ENCODE data around the gene SEC14L3. TPM values are rescaled to one million over a fixed set of nuclear protein-coding genes. Genes with fewer than 3 reads are reported as not detected.

Gene SEC14L3
- total RNA-seq, 4 donors from 2014 or later: 0.25 TPM; not detected in 3

DNA sequence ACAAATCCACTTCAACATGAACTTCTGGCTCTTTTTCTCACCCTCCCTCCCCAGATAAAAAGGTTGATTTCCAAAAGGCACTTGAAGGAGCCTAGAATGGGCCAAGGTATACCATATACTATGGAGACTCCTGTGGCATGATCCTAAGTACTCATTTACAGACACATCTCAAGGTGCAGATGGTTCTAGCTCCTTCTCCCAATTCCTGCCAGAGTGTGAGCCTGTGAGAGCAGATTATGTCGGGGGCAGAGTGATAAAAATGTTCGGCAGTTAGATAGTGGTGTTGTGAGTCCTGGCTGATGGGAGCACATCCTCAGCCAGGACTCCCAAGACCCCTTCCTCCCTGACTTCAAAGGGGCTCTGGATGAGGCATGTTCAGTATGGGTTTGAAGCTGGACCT lies 8.2 kb upstream of the SEC14L3 start:
- TF ChIP-seq, protein P1, sequence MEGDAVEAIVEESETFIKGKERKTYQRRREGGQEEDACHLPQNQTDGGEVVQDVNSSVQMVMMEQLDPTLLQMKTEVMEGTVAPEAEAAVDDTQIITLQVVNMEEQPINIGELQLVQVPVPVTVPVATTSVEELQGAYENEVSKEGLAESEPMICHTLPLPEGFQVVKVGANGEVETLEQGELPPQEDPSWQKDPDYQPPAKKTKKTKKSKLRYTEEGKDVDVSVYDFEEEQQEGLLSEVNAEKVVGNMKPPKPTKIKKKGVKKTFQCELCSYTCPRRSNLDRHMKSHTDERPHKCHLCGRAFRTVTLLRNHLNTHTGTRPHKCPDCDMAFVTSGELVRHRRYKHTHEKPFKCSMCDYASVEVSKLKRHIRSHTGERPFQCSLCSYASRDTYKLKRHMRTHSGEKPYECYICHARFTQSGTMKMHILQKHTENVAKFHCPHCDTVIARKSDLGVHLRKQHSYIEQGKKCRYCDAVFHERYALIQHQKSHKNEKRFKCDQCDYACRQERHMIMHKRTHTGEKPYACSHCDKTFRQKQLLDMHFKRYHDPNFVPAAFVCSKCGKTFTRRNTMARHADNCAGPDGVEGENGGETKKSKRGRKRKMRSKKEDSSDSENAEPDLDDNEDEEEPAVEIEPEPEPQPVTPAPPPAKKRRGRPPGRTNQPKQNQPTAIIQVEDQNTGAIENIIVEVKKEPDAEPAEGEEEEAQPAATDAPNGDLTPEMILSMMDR (IDR thresholded peaks at IDR 0.05): no peak
- TF ChIP-seq POLR2A (IDR thresholded peaks at IDR 0.05): no peak
- no peak for DNase-seq (ENCODE audit: low spot score in 2 of 2)
- intact Hi-C loops (cut with DNase I; ENCODE audit: low total_unique reads): loop anchor here (10.0 kb wide), 1 partner anchor 215 kb away; the partner anchor contains the start of gene OSM
- WGBS, 2 donors: 66 to 73% methylated on average over 2 of the region's 2 CpGs
- no peak overlapping the region for H3K4me3 ChIP-seq (ENCODE audit: low read depth, poor library complexity, severe bottlenecking)

DNA sequence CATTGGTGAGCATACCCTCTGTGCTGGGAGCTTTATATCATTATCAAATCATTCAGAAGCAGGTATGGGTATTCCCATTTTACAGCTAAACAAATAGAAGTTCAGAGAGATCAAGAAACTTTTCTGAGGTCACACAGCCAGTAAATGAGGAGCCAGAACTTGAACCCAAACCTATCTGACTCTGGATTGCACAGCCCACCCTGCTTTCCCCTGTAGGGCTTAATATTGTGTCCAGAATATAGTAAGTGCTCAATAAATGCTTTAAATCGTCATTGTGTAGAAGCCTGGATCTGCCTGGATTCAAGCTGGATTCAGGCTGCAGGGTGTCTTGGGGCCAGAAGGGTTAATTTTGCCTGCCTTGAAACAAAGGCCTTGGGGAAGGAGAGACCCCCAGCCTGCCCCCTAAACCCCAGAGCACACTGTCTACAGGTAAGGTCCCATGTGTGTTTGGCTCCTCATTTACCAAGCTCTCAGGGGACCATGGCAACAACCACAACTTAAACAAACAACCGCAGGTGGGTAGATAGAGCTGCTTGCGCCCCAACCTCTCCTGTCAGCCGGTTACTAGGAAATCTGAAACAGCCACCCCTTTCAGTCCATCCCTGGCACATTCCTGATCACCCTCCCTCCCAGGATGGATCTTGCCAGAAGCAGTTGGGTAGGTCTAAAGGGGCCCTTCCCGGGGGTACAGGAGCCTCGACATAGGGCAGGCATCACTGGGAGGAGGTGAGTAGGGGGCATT lies 3.0 kb upstream of the SEC14L3 start:
- no peak overlapping the region for H3K4me3 ChIP-seq (ENCODE audit: low read depth, poor library complexity, severe bottlenecking)
- no peak for DNase-seq (ENCODE audit: low spot score in 2 of 2)
- WGBS, 2 donors: 35 to 50% methylated on average over 6 of the region's 6 CpGs
- TF ChIP-seq, protein P1 (IDR thresholded peaks at IDR 0.05): no peak
- no peak for TF ChIP-seq POLR2A (IDR thresholded peaks at IDR 0.05)
- intact Hi-C loops (cut with DNase I; ENCODE audit: low total_unique reads): no loop called here

DNA sequence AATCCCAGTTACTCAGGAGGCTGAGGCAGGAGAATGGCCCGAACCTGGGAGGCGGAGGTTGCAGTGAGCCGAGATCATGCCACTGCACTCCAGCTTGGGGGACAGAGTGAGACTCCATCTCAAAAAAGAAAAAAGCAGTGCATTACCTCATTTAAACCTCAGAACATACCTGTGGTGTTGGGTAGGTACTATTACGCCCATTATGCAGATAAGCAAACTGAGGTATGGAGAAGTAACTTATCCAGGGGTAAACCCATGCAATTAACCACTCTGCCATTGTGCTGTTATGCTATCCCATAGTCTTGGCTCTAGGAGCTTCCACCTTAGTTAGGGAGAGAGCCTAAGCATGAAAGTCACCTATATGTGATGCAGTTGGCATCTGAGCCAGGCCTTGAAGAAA lies 2.3 kb upstream of the SEC14L3 start:
- TF ChIP-seq, protein P1 (IDR thresholded peaks at IDR 0.05): no peak
- no peak for TF ChIP-seq POLR2A (IDR thresholded peaks at IDR 0.05)
- 90 to 93% methylated on average over 4 of the region's 4 CpGs for WGBS, 2 donors
- intact Hi-C loops (cut with DNase I; ENCODE audit: low total_unique reads): no loop called here
- no peak overlapping the region for H3K4me3 ChIP-seq (ENCODE audit: low read depth, poor library complexity, severe bottlenecking)
- DNase-seq (ENCODE audit: low spot score in 2 of 2): no peak

DNA sequence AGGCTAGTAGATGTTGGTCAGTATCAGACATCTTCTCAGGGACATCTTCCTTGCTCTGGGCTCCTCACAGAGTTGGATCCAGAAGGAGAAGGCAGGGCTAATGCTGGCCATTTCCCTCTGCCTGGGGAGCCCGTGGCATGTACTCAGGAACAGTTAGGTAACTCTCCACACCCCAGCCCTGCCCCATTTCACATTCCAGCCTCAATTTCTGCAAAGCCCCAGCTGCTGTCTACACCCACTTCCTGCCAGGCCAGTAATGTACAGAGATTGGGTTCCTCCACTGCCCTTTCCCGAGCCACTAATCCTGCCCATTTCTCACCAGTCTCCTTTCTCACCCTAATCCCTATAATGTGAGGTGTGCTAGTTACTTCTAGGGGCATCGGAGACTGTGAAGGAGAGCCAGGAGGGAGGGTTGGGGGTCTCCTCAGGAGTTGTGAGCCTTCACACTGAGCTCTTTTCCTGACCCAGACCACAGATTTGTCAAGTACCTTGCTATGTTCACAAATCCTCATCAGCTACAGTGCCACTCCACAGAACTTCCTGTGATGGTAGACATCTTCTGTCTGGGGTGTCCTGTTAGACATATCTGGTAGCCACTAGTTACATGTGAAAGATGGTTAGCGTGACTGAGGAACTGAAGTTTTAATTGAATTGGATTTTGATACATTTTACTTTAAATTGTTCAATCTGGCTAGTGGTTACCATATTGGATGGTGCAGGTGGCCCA lies 1.3 kb upstream of the SEC14L3 start:
- WGBS, 2 donors: 52 to 69% methylated on average over 4 of the region's 4 CpGs
- DNase-seq (ENCODE audit: low spot score in 2 of 2): no peak
- intact Hi-C loops (cut with DNase I; ENCODE audit: low total_unique reads): no loop called here
- no peak overlapping the region for H3K4me3 ChIP-seq (ENCODE audit: low read depth, poor library complexity, severe bottlenecking)
- no peak for TF ChIP-seq POLR2A (IDR thresholded peaks at IDR 0.05)
- TF ChIP-seq, protein P1 (IDR thresholded peaks at IDR 0.05): no peak

DNA sequence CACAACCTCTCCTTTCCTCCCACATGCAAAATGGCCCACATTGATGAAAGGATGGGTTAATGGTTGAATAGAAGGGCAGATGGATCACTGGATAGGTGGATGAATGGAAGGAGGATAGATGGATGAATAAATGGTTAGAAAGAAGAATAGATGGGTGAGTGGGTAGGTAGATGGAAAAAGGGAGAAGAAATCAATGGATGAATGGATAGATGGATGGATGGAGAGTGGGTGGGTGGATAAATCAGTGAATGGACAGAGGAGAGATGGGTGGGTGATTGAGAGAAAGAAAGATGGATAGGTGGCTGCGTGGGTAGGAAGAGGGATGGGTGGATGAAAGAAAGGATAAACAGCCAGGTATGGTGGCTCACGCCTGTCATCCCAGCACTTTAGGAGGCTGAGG lies 1.2 kb downstream of the SEC14L3 start:
- whole genome bisulfite sequencing, 2 donors: 91 to 95% methylated on average over 2 of the region's 2 CpGs
- no peak overlapping the region for H3K4me3 ChIP-seq (ENCODE audit: low read depth, poor library complexity, severe bottlenecking)
- TF ChIP-seq, protein P1 (IDR thresholded peaks at IDR 0.05): no peak
- no peak for TF ChIP-seq POLR2A (IDR thresholded peaks at IDR 0.05)
- intact Hi-C loops (cut with DNase I; ENCODE audit: low total_unique reads): no loop called here
- DNase-seq (ENCODE audit: low spot score in 2 of 2): no peak
